Measurements from ENCODE around the gene CAPSL. TPM values are rescaled to one million over a fixed set of nuclear protein-coding genes. Genes with fewer than 3 reads are reported as not detected.

The CAPSL gene
- total and polyA plus RNA-seq, 2 experiments from 2014 or later: 0.66 TPM; not detected in 1

GRCh38 chr5:35869685-35870277, 68.6 kb downstream of the CAPSL start:
- Histone ChIP-seq H3K9me3 (ENCODE audit: low read depth) (no peaks in the 10 kb centered on the region), H3K4me2 (no peak overlapping the region), H3K79me2 (no peaks in the 10 kb centered on the region), H3K4me3 (no peak overlapping the region), H3K9me2 (replicated peaks; ENCODE audit: insufficient read depth) (no peaks in the 10 kb centered on the region), H3K36me3 (replicated peaks; ENCODE audit: insufficient read depth, low read depth) (no peaks in the 10 kb centered on the region), H2AFZ (no peak overlapping the region), H4K20me1 (ENCODE audit: insufficient read depth, poor library complexity, severe bottlenecking) (no peaks in the 10 kb centered on the region), H3K27me3 (no peaks in the 10 kb centered on the region), H3K4me1 (ENCODE audit: insufficient read depth) (no peaks in the 10 kb centered on the region), H3K27ac (no peak overlapping the region)
- WGBS (ENCODE audit: low lambda C conversion rate, missing lambda C conversion rate): 77% methylated on average over 5 of the region's 5 CpGs
- no peak for DNase-seq (ENCODE audit: low spot score)
- no peak for TF ChIP-seq EZH2 (IDR thresholded peaks at IDR 0.05; ENCODE audit: borderline replicate concordance)
- TF ChIP-seq EZH2phosphoT487 (IDR thresholded peaks at IDR 0.05; ENCODE audit: low read depth, severe bottlenecking, unreplicated experiment): no peak
- TF ChIP-seq CTCF (IDR thresholded peaks at IDR 0.05; ENCODE audit: poor library complexity): no peak

- H4K20me1 ChIP-seq (ENCODE audit: insufficient read depth, poor library complexity, severe bottlenecking): no peaks in the 10 kb centered on the region
- H2AFZ ChIP-seq: no peak overlapping the region
- TF ChIP-seq EZH2 (IDR thresholded peaks at IDR 0.05; ENCODE audit: borderline replicate concordance): no peak
- TF ChIP-seq CTCF (IDR thresholded peaks at IDR 0.05; ENCODE audit: poor library complexity): no peak
- TF ChIP-seq EZH2phosphoT487 (IDR thresholded peaks at IDR 0.05; ENCODE audit: low read depth, severe bottlenecking, unreplicated experiment): no peak
- no peaks in the 10 kb centered on the region for H3K9me2 ChIP-seq (replicated peaks; ENCODE audit: insufficient read depth)
- no peak overlapping the region for H3K27ac ChIP-seq
- no peak overlapping the region for H3K4me3 ChIP-seq
- no peaks in the 10 kb centered on the region for H3K36me3 ChIP-seq (replicated peaks; ENCODE audit: insufficient read depth, low read depth)
- 89% methylated on average over 4 of the region's 4 CpGs for WGBS (ENCODE audit: low lambda C conversion rate, missing lambda C conversion rate)
- no peaks in the 10 kb centered on the region for H3K27me3 ChIP-seq
- H3K9me3 ChIP-seq (ENCODE audit: low read depth): no peaks in the 10 kb centered on the region
- H3K4me1 ChIP-seq (ENCODE audit: insufficient read depth): no peaks in the 10 kb centered on the region
- no peak overlapping the region for H3K4me2 ChIP-seq
- no peaks in the 10 kb centered on the region for H3K79me2 ChIP-seq
- DNase-seq (ENCODE audit: low spot score): no peak
Observed at GRCh38 chr5:35867998-35868397, 70.4 kb downstream of the CAPSL start.

- no peaks in the 10 kb centered on the region for H3K36me3 ChIP-seq (replicated peaks; ENCODE audit: insufficient read depth, low read depth)
- H3K4me2 ChIP-seq: no peak overlapping the region
- no peak overlapping the region for H3K4me3 ChIP-seq
- no peaks in the 10 kb centered on the region for H3K79me2 ChIP-seq
- no peaks in the 10 kb centered on the region for H3K4me1 ChIP-seq (ENCODE audit: insufficient read depth)
- TF ChIP-seq EZH2phosphoT487 (IDR thresholded peaks at IDR 0.05; ENCODE audit: low read depth, severe bottlenecking, unreplicated experiment) (no peak), CTCF (IDR thresholded peaks at IDR 0.05; ENCODE audit: poor library complexity) (no peak), EZH2 (IDR thresholded peaks at IDR 0.05; ENCODE audit: borderline replicate concordance) (no peak)
- no peak for DNase-seq (ENCODE audit: low spot score)
- no peaks in the 10 kb centered on the region for H3K9me2 ChIP-seq (replicated peaks; ENCODE audit: insufficient read depth)
- H2AFZ ChIP-seq: no peak overlapping the region
- WGBS (ENCODE audit: low lambda C conversion rate, missing lambda C conversion rate): 73% methylated on average over 3 of the region's 3 CpGs
- no peaks in the 10 kb centered on the region for H4K20me1 ChIP-seq (ENCODE audit: insufficient read depth, poor library complexity, severe bottlenecking)
- no peaks in the 10 kb centered on the region for H3K27me3 ChIP-seq
- H3K27ac ChIP-seq: no peak overlapping the region
- H3K9me3 ChIP-seq (ENCODE audit: low read depth): no peaks in the 10 kb centered on the region
Observed at GRCh38 chr5:35863159-35863558, 75.3 kb downstream of the CAPSL start.
